GM18907 (cell line): ENCODE measurements around the gene RPL23.

Experiments
- ATAC-seq: cut with Tn5 transposase; IDR thresholded peaks from one replicate; pipeline ENCODE4 v1.9.1; 2021; ENCODE audit warnings: mild to moderate bottlenecking, moderate library complexity; ENCODE audit not compliant: unreplicated experiment

Gene RPL23

DNA sequence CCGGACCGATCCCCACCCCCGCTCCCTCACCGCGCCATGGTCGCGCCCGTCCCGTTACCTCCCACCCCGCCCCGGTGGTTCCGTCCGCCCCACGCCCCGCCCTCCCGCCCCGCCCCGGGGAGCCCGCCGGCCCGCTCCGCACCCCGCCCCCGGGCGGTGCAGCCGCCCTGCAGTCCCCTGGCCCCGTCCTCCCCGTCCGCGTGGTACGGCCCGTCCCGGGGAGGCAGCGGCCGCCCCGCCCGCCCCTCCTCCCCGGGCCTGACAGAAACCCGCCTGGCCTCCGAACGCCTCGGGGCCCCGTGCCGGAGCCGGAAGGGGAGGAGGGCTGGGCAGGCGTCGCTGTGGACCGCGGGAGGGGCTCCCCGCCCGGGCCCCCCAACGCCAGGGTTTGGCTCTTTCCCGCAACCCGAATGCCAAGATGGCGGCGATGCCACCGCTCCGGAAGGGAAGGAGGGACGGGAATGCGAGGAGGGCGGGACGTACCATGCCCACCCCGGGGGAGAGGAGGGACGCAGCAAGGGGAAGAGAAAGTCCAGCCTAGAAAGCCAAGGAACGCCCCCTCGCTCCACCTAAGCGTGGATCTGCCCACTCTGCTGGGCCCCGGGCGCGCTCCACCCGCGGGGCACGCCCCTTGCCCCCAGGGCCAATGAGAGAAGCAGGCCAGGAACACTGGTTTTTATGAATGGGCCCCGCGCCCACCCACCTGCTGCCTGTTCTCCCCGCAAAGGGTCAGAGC is 53.9 kb downstream of the RPL23 start, which contains the start of gene PIP4K2B:
Gene PIP4K2B, minus strand, starts transcription at position 56 of the 736 bp plus-strand sequence. CDS start 132 bp downstream, outside the sequence.
- peak; percentile 77 for ATAC-seq

DNA sequence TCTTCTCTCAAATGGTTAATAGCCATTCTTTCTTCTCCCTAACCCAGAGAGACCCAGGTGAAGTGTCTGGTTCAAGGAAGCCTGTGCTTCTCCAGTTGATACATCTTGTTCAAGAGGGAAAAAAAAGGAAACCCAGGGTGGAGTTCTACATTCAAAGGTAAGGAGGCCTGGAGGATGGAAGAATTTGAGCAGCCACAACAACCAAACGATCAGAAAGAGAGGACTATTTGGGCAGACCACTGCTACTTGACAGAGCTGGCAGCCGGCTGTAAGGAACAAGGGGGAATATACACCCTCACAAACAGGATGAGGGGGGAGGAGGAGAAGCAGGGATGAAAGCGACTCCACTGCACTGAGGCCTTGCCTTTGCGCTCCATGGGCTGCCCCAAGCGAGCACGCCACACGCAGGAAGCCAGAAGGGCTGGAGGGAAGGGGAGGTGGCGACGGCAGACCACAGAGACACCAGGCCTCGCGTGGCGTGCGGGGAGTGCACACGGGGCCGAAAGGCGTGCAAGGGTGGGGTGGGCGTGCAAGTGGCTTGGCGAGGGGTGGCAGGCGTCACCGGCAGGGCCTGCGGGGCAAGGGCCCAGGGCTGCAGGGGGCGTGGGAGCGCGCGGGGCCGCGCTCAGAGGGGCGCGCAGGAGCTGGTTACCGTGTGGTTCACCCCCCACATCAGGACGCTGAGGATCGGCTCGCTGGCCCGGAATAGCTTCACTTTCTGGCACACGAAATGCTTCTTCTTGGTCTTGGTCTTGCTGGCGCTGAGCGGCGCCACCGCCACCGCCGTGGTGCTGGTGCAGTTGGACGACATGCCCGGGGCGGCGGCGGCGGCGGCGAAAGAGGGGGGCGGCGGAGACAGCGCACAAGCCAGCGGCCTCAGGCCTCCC is 54.7 kb downstream of the RPL23 start:
- peak; percentile 40 for ATAC-seq
